ENCODE results near the gene SLC44A4. TPM values are rescaled to one million over a fixed set of nuclear protein-coding genes. Genes with fewer than 3 reads are reported as not detected.
"Not testable (repeated sequence)": the region's sequence is repeated elsewhere in the genome, so short reads cannot be mapped to it uniquely, and the experiment has no call there.

The SLC44A4 gene
- total RNA-seq, 1 donor from 2014 or later, result not detected

GRCh38 chr6:31831350-31832215 lies 47.2 kb downstream of the SLC44A4 start:
- intact Hi-C loops (cut with micrococcal nuclease), result loop anchor here (2.0 to 10.0 kb wide), 2 partner anchors 17 to 363 kb away; partner anchors contain the start of genes GPSM3, HSPA1A, HSPA1L and PBX2

- intact Hi-C loops (cut with micrococcal nuclease), result loop anchor here (1.0 to 10.0 kb wide), 5 partner anchors 16 to 364 kb away; partner anchors contain the start of genes ATP6V1G2, GPSM3, HSPA1A and HSPA1L
Measured at GRCh38 chr6:31830886-31831335, 47.9 kb downstream of the SLC44A4 start.

GRCh38 chr6:31829633-31830283 lies 49.0 kb downstream of the SLC44A4 start:
- intact Hi-C loops (cut with micrococcal nuclease), result loop anchor here (1.0 to 10.0 kb wide), 6 partner anchors 15 to 1015 kb away; partner anchors contain the start of genes ATP6V1G2, GPSM3, HSPA1A and HSPA1L

- intact Hi-C loops (cut with micrococcal nuclease), result loop anchor here (1.0 to 10.0 kb wide), 9 partner anchors 21 to 1017 kb away; partner anchors contain the start of genes ABHD16A, BAG6, DDAH2 and LSM2
Measured at GRCh38 chr6:31827286-31828079, 51.3 kb downstream of the SLC44A4 start, which contains the start of gene HSPA1B. Gene HSPA1B, plus strand, starts transcription at chr6:31827738. Its CDS starts 213 bp downstream, at chr6:31827951.

GRCh38 chr6:31826793-31827285 lies 52.0 kb downstream of the SLC44A4 start:
- intact Hi-C loops (cut with micrococcal nuclease), result loop anchor here (1.0 to 10.0 kb wide), 9 partner anchors 20 to 1018 kb away; partner anchors contain the start of genes ABHD16A, BAG6, DDAH2 and LSM2

- intact Hi-C loops (cut with micrococcal nuclease), result loop anchor here (10.0 kb wide), 1 partner anchor 1019 kb away; the partner anchor contains the start of gene PSMB8
Measured at GRCh38 chr6:31825553-31825952, 53.2 kb downstream of the SLC44A4 start.

- intact Hi-C loops (cut with micrococcal nuclease), result loop anchor here (10.0 kb wide), 1 partner anchor 1021 kb away; the partner anchor contains the start of gene PSMB8
Measured at GRCh38 chr6:31823592-31824196, 55.1 kb downstream of the SLC44A4 start.

GRCh38 chr6:31822036-31822821 lies 56.6 kb downstream of the SLC44A4 start:
- intact Hi-C loops (cut with micrococcal nuclease), result loop anchor here (1.0 to 10.0 kb wide), 2 partner anchors 25 to 1023 kb away; partner anchors contain the start of gene PSMB8

GRCh38 chr6:31821301-31822035 lies 57.3 kb downstream of the SLC44A4 start:
- intact Hi-C loops (cut with micrococcal nuclease), result loop anchor here (1.0 to 10.0 kb wide), 2 partner anchors 24 to 1023 kb away; partner anchors contain the start of gene PSMB8

GRCh38 chr6:31820399-31820798 lies 58.4 kb downstream of the SLC44A4 start:
- intact Hi-C loops (cut with micrococcal nuclease), result loop anchor here (10.0 kb wide), 1 partner anchor 1024 kb away; the partner anchor contains the start of gene PSMB8

GRCh38 chr6:31819871-31820299 lies 58.9 kb downstream of the SLC44A4 start:
- intact Hi-C loops (cut with micrococcal nuclease), result loop anchor here (10.0 kb wide), 1 partner anchor 1025 kb away; the partner anchor contains the start of gene PSMB8

GRCh38 chr6:31817929-31818511 lies 60.8 kb downstream of the SLC44A4 start:
- intact Hi-C loops (cut with micrococcal nuclease), result not testable (repeated sequence)

- intact Hi-C loops (cut with micrococcal nuclease), result not testable (repeated sequence)
Measured at GRCh38 chr6:31817133-31817928, 61.5 kb downstream of the SLC44A4 start.

GRCh38 chr6:31815025-31815838 lies 63.6 kb downstream of the SLC44A4 start, which contains the start of the genes HSPA1A and HSPA1L:
Gene HSPA1A, plus strand, starts transcription at chr6:31815543. Its CDS starts 214 bp downstream, at chr6:31815757.
Gene HSPA1L, minus strand, starts transcription at chr6:31815283. Its CDS starts 3,311 bp downstream, at chr6:31811972.
- intact Hi-C loops (cut with micrococcal nuclease), result loop anchor here (2.0 kb wide), 3 partner anchors 16 to 76 kb away; no protein-coding TSS in a partner anchor

- intact Hi-C loops (cut with micrococcal nuclease), result loop anchor here (2.0 kb wide), 3 partner anchors 16 to 76 kb away; no protein-coding TSS in a partner anchor
Measured at GRCh38 chr6:31814677-31815024, 64.1 kb downstream of the SLC44A4 start.

GRCh38 chr6:31813465-31813849 lies 65.3 kb downstream of the SLC44A4 start:
- intact Hi-C loops (cut with micrococcal nuclease), result no loop called here
